DMS53 treated with DMSO at 0.1 percent for 48 hours (cell line): ENCODE measurements around the gene TRIM22.
"Not testable (repeated sequence)": the region's sequence is repeated elsewhere in the genome, so short reads cannot be mapped to it uniquely, and the experiment has no call there.

ENCODE experiments used
- DNase-seq: peaks from one replicate; lab custom pipeline; 2025; ENCODE audit not compliant: unreplicated experiment; lab: John Stamatoyannopoulos, UW

The TRIM22 gene

GRCh38 chr11:5690736-5691135 is 1.1 kb downstream of the TRIM22 start:
- no peak for DNase-seq

GRCh38 chr11:5691238-5691963 is 1.8 kb downstream of the TRIM22 start:
- not testable (repeated sequence) for DNase-seq

- DNase-seq: no peak
These were observed 2.4 kb downstream of the TRIM22 start for GRCh38 chr11:5691964-5692361.

GRCh38 chr11:5694642-5695041 is 5.1 kb downstream of the TRIM22 start:
- no peak for DNase-seq

- no peak for DNase-seq
These were observed 6.0 kb downstream of the TRIM22 start for GRCh38 chr11:5695580-5695979.

GRCh38 chr11:5696210-5696609 is 6.6 kb downstream of the TRIM22 start:
- DNase-seq: no peak

- DNase-seq: no peak
These were observed 8.7 kb downstream of the TRIM22 start for GRCh38 chr11:5698281-5698680.

- no peak for DNase-seq
These were observed 10.9 kb downstream of the TRIM22 start for GRCh38 chr11:5700421-5701054.

- DNase-seq: no peak
These were observed 11.5 kb downstream of the TRIM22 start for GRCh38 chr11:5701055-5701577.

GRCh38 chr11:5703741-5704536 is 14.3 kb downstream of the TRIM22 start:
- no peak for DNase-seq

- DNase-seq: no peak
These were observed 16.1 kb downstream of the TRIM22 start for GRCh38 chr11:5705688-5706087.

- DNase-seq: no peak
These were observed 22.9 kb downstream of the TRIM22 start for GRCh38 chr11:5712507-5712906.

GRCh38 chr11:5713695-5714094 is 24.1 kb downstream of the TRIM22 start:
- DNase-seq: no peak

- not testable (repeated sequence) for DNase-seq
These were observed 26.9 kb downstream of the TRIM22 start for GRCh38 chr11:5716518-5716917.

- DNase-seq: no peak
These were observed 30.3 kb downstream of the TRIM22 start for GRCh38 chr11:5719703-5720495.

- no peak for DNase-seq
These were observed 33.0 kb downstream of the TRIM22 start for GRCh38 chr11:5722622-5723021.

- no peak for DNase-seq
These were observed 36.8 kb downstream of the TRIM22 start for GRCh38 chr11:5726351-5726750.

- DNase-seq: no peak
These were observed 38.1 kb downstream of the TRIM22 start for GRCh38 chr11:5727691-5728090.

- DNase-seq: no peak
These were observed 46.8 kb downstream of the TRIM22 start, which contains the start of gene OR56B1 for GRCh38 chr11:5736396-5736795. Gene OR56B1, plus strand, starts transcription at chr11:5736448. Its CDS starts 69 bp downstream, at chr11:5736517.

- DNase-seq: no peak
These were observed 47.5 kb downstream of the TRIM22 start for GRCh38 chr11:5737091-5737490.
